HEK293 (cell line): Measurements from ENCODE around the gene GLI1.

Source experiments
- CTCF ChIA-PET: fragments of 350-600 bp; formaldehyde crosslinking; extraction: SDS; loops from one replicate; lab custom pipeline; 2021; ENCODE audit warnings: antibody characterized with exemption; lab: Yijun Ruan, JAX
- POLR2A ChIA-PET: fragments of 300-600 bp; formaldehyde crosslinking; extraction: SDS; loops from one replicate; lab custom pipeline; 2020; ENCODE audit warnings: antibody characterized with exemption, inconsistent platforms; lab: Yijun Ruan, JAX
- H3K27ac ChIP-seq: fragments of 200-500 bp; sonication (Bioruptor generic); 2 replicates; pipeline ENCODE4 v1.5.1; 2014; ENCODE audit warnings: low read depth, low read length, control low read depth, inconsistent platforms; ENCODE audit errors: extremely low read depth
- H3K36me3 ChIP-seq, 2 experiments: fragments of 200-500 bp in 1 of 2; sonication (Bioruptor generic) in 1 of 2; 1 replicate in 1 of 2; 2 replicates in 1 of 2; pipeline ENCODE4 v1.5.1; 2014 to 2017; ENCODE audit warnings: inconsistent platforms in 2 of 2, low read length in 2 of 2; ENCODE audit not compliant: control insufficient read depth in 2 of 2, insufficient read depth in 1 of 2
- H3K4me1 ChIP-seq: fragments of 200-500 bp; sonication (Bioruptor generic); 2 replicates; pipeline ENCODE4 v1.5.1; 2014; ENCODE audit warnings: mild to moderate bottlenecking, low read length, inconsistent platforms; ENCODE audit not compliant: control insufficient read depth, insufficient read depth
- H3K4me3 ChIP-seq: 2 replicates; pipeline ENCODE4 v1.5.1; 2011; ENCODE audit warnings: low read depth, mild to moderate bottlenecking, control low read depth, low read length, moderate library complexity
- H3K9me3 ChIP-seq: fragments of 200-500 bp; sonication (Bioruptor generic); 2 replicates; pipeline ENCODE4 v1.5.1; 2014; ENCODE audit warnings: low read depth, low read length, inconsistent platforms; ENCODE audit not compliant: control insufficient read depth, insufficient read depth
- GLIS1 ChIP-seq: fragments of 450-650 bp; formaldehyde crosslinking; IDR thresholded peaks from 2 replicates; pipeline ENCODE4 v1.5.1; 2016; ENCODE audit warnings: missing biosample characterization, missing genetic modification characterization
- KLF9 ChIP-seq: fragments of 450-650 bp; formaldehyde crosslinking; IDR thresholded peaks from 2 replicates; pipeline ENCODE4 v1.5.1; 2016; ENCODE audit warnings: missing biosample characterization, missing genetic modification characterization, low read depth
- ZBTB7A ChIP-seq: fragments of 450-650 bp; formaldehyde crosslinking; IDR thresholded peaks from 2 replicates; pipeline ENCODE4 v1.5.1; 2016; ENCODE audit warnings: low read depth, missing biosample characterization, missing genetic modification characterization
- ZFP69B ChIP-seq: fragments of 450-650 bp; formaldehyde crosslinking; IDR thresholded peaks from 2 replicates; pipeline ENCODE4 v1.5.1; 2016; ENCODE audit warnings: missing biosample characterization, missing genetic modification characterization
- ZNF132 ChIP-seq: fragments of 450-650 bp; formaldehyde crosslinking; IDR thresholded peaks from 2 replicates; pipeline ENCODE4 v1.5.1; 2017; ENCODE audit warnings: missing biosample characterization, missing genetic modification characterization, borderline replicate concordance
- ZNF280C ChIP-seq: fragments of 450-650 bp; formaldehyde crosslinking; IDR thresholded peaks from 2 replicates; pipeline ENCODE4 v1.5.1; 2016; ENCODE audit warnings: missing biosample characterization, missing genetic modification characterization
- ZNF600 ChIP-seq: fragments of 450-650 bp; formaldehyde crosslinking; IDR thresholded peaks from 2 replicates; pipeline ENCODE4 v1.5.1; 2016; ENCODE audit warnings: missing biosample characterization, missing genetic modification characterization
- ZNF645 ChIP-seq: fragments of 450-650 bp; formaldehyde crosslinking; IDR thresholded peaks from 2 replicates; pipeline ENCODE4; 2016; ENCODE audit warnings: missing biosample characterization, missing genetic modification characterization
- ZSCAN18 ChIP-seq: fragments of 450-650 bp; formaldehyde crosslinking; IDR thresholded peaks from 2 replicates; pipeline ENCODE4 v1.5.1; 2016; ENCODE audit warnings: missing biosample characterization, missing genetic modification characterization
- TF ChIP-seq, protein P1 (sequence below): fragments of 450-650 bp; formaldehyde crosslinking; IDR thresholded peaks from 2 replicates; pipeline ENCODE4 v1.5.1; 2016; ENCODE audit warnings: missing biosample characterization, missing genetic modification characterization
- TF ChIP-seq, protein P2 (sequence below): fragments of 450-650 bp; formaldehyde crosslinking; conservative IDR thresholded peaks from 2 replicates; pipeline ENCODE4 v1.5.1; 2016; ENCODE audit warnings: low read depth, missing biosample characterization, missing genetic modification characterization
- TF ChIP-seq, protein P3 (sequence below): fragments of 450-650 bp; formaldehyde crosslinking; IDR thresholded peaks from 2 replicates; pipeline ENCODE4 v1.5.1; 2017; ENCODE audit warnings: missing biosample characterization, missing genetic modification characterization

The GLI1 gene

DNA sequence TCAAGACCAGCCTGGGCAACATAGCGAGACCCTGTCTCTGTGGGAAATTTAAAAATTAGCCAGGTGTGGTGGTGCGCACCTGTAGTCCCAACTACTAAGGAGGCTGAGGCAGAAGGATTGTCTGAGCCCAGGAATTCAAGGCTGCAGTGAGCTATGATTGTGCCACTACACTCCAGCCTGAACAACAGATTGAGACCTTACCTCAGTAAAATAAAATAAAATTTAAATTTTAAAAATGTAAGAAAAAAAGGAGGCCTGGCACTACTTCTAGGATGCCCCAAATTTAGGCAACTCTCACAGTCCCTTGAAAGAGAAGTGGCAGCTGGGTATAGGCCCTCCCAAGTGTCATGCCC lies 5.4 kb upstream of the GLI1 start:
- Histone ChIP-seq H3K4me3 (no peak overlapping the region), H3K4me1 (peaks cover 7% of the 10 kb centered on the region; the same call in 1 of the 2 replicates)
- ChIA-PET CTCF (interaction anchor here (1.0 to 9.7 kb wide), 16 partner anchors 8 to 240 kb away, joined by 3 to 219 read pairs (median 19); partner anchors contain the start of genes INHBC, NXPH4 and STAC3), POLR2A (interaction anchor here (1.2 kb wide), 1 partner anchor 12 kb away, joined by 4 read pairs; no protein-coding TSS in a partner anchor)
- TF ChIP-seq, protein P1, sequence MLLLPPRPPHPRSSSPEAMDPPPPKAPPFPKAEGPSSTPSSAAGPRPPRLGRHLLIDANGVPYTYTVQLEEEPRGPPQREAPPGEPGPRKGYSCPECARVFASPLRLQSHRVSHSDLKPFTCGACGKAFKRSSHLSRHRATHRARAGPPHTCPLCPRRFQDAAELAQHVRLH (tag by site-specific recombination): no peak
- TF ChIP-seq, protein P2, sequence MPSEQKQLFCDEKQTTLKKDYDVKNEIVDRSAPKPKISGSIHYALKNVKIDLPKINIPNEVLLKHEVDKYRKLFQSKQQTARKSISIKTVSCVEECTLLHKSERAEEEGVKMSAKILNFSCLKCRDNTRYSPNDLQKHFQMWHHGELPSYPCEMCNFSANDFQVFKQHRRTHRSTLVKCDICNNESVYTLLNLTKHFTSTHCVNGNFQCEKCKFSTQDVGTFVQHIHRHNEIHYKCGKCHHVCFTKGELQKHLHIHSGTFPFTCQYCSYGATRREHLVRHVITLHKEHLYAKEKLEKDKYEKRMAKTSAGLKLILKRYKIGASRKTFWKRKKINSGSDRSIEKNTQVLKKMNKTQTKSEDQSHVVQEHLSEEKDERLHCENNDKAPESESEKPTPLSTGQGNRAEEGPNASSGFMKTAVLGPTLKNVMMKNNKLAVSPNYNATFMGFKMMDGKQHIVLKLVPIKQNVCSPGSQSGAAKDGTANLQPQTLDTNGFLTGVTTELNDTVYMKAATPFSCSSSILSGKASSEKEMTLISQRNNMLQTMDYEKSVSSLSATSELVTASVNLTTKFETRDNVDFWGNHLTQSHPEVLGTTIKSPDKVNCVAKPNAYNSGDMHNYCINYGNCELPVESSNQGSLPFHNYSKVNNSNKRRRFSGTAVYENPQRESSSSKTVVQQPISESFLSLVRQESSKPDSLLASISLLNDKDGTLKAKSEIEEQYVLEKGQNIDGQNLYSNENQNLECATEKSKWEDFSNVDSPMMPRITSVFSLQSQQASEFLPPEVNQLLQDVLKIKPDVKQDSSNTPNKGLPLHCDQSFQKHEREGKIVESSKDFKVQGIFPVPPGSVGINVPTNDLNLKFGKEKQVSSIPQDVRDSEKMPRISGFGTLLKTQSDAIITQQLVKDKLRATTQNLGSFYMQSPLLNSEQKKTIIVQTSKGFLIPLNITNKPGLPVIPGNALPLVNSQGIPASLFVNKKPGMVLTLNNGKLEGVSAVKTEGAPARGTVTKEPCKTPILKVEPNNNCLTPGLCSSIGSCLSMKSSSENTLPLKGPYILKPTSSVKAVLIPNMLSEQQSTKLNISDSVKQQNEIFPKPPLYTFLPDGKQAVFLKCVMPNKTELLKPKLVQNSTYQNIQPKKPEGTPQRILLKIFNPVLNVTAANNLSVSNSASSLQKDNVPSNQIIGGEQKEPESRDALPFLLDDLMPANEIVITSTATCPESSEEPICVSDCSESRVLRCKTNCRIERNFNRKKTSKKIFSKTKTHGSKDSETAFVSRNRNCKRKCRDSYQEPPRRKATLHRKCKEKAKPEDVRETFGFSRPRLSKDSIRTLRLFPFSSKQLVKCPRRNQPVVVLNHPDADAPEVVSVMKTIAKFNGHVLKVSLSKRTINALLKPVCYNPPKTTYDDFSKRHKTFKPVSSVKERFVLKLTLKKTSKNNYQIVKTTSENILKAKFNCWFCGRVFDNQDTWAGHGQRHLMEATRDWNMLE: no peak
- TF ChIP-seq KLF9 (tag by site-specific recombination): no peak
- TF ChIP-seq ZNF600: no peak
- no peak for TF ChIP-seq ZSCAN18 (tag by site-specific recombination)
- TF ChIP-seq GLIS1 (tag by site-specific recombination): no peak
- TF ChIP-seq, protein P3, sequence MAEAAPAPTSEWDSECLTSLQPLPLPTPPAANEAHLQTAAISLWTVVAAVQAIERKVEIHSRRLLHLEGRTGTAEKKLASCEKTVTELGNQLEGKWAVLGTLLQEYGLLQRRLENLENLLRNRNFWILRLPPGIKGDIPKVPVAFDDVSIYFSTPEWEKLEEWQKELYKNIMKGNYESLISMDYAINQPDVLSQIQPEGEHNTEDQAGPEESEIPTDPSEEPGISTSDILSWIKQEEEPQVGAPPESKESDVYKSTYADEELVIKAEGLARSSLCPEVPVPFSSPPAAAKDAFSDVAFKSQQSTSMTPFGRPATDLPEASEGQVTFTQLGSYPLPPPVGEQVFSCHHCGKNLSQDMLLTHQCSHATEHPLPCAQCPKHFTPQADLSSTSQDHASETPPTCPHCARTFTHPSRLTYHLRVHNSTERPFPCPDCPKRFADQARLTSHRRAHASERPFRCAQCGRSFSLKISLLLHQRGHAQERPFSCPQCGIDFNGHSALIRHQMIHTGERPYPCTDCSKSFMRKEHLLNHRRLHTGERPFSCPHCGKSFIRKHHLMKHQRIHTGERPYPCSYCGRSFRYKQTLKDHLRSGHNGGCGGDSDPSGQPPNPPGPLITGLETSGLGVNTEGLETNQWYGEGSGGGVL (tag by site-specific recombination): no peak
- TF ChIP-seq ZNF280C (tag by site-specific recombination): no peak
- no peak for TF ChIP-seq ZNF645 (tag by site-specific recombination)
- no peak for TF ChIP-seq ZBTB7A (tag by site-specific recombination)
- TF ChIP-seq ZNF132 (tag by site-specific recombination): no peak
- no peak for TF ChIP-seq ZFP69B
- TF ChIP-seq, all 188 proteins: peak for 0
- Histone ChIP-seq H3K36me3 (no peaks in the 10 kb centered on the region), H3K27ac (no peak overlapping the region; the same call in 1 of the 2 replicates), H3K9me3 (no peaks in the 10 kb centered on the region)
